HCT116 (cell line): ENCODE data around the gene L1CAM. TPM values are rescaled to one million over a fixed set of nuclear protein-coding genes. Genes with fewer than 3 reads are reported as not detected.

Experiments
- ATAC-seq: fragments of 200-7000 bp; cut with Tn5 transposase; 2 replicates; pipeline ENCODE4 v1.9.1; 2020; ENCODE audit warnings: mild to moderate bottlenecking, moderate library complexity
- BruUV-seq: library from RNA; stranded (reverse); fragments of 400-500 nt; replicated peaks from 2 replicates; lab custom pipeline; 2021; lab: Mats Ljungman, UMichigan
- CTCF ChIA-PET: fragments of 300-600 bp; sonication (Branson Sonifier 250); formaldehyde crosslinking; loops from one replicate; lab custom pipeline; 2021; ENCODE audit warnings: antibody characterized with exemption; lab: Charles Lee
- POLR2A ChIA-PET: fragments of 300-600, 350-600 bp; sonication (Branson Sonifier 250); formaldehyde crosslinking; loops from one replicate; lab custom pipeline; 2021; ENCODE audit warnings: antibody characterized with exemption; lab: Charles Lee
- RAD21 ChIA-PET, 2 experiments: fragments of 300-600 bp; sonication (Branson Sonifier 250); formaldehyde crosslinking; loops; one replicate each; lab custom pipeline; 2023; ENCODE audit warnings: low total read pairs in 2 of 2; ENCODE audit not compliant: uncharacterized antibody in 2 of 2, unreplicated experiment in 2 of 2, low non-redundant PET in 1 of 2; lab: Charles Lee
- DNase-seq: peaks from one replicate; pipeline ENCODE4 v3.0.0-alpha.2; 2010; ENCODE audit warnings: low read depth, low spot score
- H2AFZ ChIP-seq: fragments of 200-600 bp; shearing (Covaris generic), sonication (generic); 2 replicates; pipeline ENCODE4 v1.6.1; 2017; ENCODE audit warnings: low read depth, mixed run types, mixed read lengths, antibody characterized with exemption, low read length; ENCODE audit not compliant: poor library complexity, severe bottlenecking
- H3K27ac ChIP-seq: 2 replicates; pipeline ENCODE4 v1.5.1; 2012; ENCODE audit warnings: low read depth, low read length
- H3K27me3 ChIP-seq: fragments of 200-600 bp; sonication (generic); 2 replicates; pipeline ENCODE4 v1.6.1; 2016; ENCODE audit warnings: mixed run types, low read length, mixed read lengths; ENCODE audit not compliant: insufficient read depth
- H3K36me3 ChIP-seq, 2 experiments: fragments of 200-500 bp in 1 of 2; fragments of 200-600 bp in 1 of 2; sonication (Bioruptor generic) in 1 of 2; sonication (generic) in 1 of 2; 2 replicates each; pipeline versions ENCODE4 v1.5.1 to v1.6.1; 2014 to 2016; ENCODE audit warnings: low read length in 2 of 2, inconsistent platforms in 1 of 2, mixed read lengths in 1 of 2, mixed run types in 1 of 2; ENCODE audit not compliant: insufficient read depth in 2 of 2, control insufficient read depth in 1 of 2
- H3K4me1 ChIP-seq, 2 experiments: fragments of 200-600 bp in 1 of 2; sonication (generic) in 1 of 2; 2 replicates each; pipeline versions ENCODE4 v1.5.1 to v1.6.1; 2012 to 2017; ENCODE audit warnings: low read length in 2 of 2, inconsistent platforms in 1 of 2, mild to moderate bottlenecking in 1 of 2, mixed read lengths in 1 of 2, mixed run types in 1 of 2, moderate library complexity in 1 of 2; ENCODE audit not compliant: insufficient read depth in 2 of 2, control insufficient read depth in 1 of 2
- H3K4me2 ChIP-seq: fragments of 200-600 bp; sonication (generic); 2 replicates; pipeline ENCODE4 v1.6.1; 2017; ENCODE audit warnings: mixed run types, low read length, mixed read lengths
- H3K4me3 ChIP-seq, 2 experiments: fragments of 200-600 bp in 1 of 2; sonication (generic) in 1 of 2; replicated peaks in 1 of 2; 2 replicates each; pipeline ENCODE4 v1.5.1; 2011 to 2016; ENCODE audit warnings: low read length in 2 of 2, control low read depth in 1 of 2, low read depth in 1 of 2, mild to moderate bottlenecking in 1 of 2, mixed read lengths in 1 of 2, mixed run types in 1 of 2
- H3K79me2 ChIP-seq: fragments of 200-600 bp; sonication (generic); 2 replicates; pipeline ENCODE4 v1.6.1; 2017; ENCODE audit warnings: mild to moderate bottlenecking, mixed run types, low read length, moderate library complexity, mixed read lengths; ENCODE audit not compliant: insufficient read depth
- H3K9ac ChIP-seq: fragments of 200-600 bp; sonication (generic); 2 replicates; pipeline ENCODE4 v1.6.1; 2016; ENCODE audit warnings: low read length, mixed read lengths
- H3K9me2 ChIP-seq: fragments of 200-600 bp; sonication (generic), shearing (Covaris generic); 2 replicates; pipeline ENCODE4 v1.6.1; 2017; ENCODE audit warnings: mixed run types, mild to moderate bottlenecking, moderate library complexity; ENCODE audit not compliant: insufficient read depth
- H3K9me3 ChIP-seq, 2 experiments: fragments of 200-500 bp in 1 of 2; fragments of 200-600 bp in 1 of 2; sonication (Bioruptor generic) in 1 of 2; sonication (generic) in 1 of 2; 2 replicates each; pipeline ENCODE4 v1.6.1; 2014 to 2017; ENCODE audit warnings: low read length in 2 of 2, mixed read lengths in 2 of 2, inconsistent platforms in 1 of 2, low read depth in 1 of 2, mild to moderate bottlenecking in 1 of 2, mixed run types in 1 of 2, moderate library complexity in 1 of 2; ENCODE audit not compliant: control insufficient read depth in 1 of 2, insufficient read depth in 1 of 2
- H4K20me1 ChIP-seq: fragments of 200-600 bp; sonication (generic), shearing (Covaris generic); 2 replicates; pipeline ENCODE4 v1.6.1; 2017; ENCODE audit warnings: mixed run types, mild to moderate bottlenecking, moderate library complexity; ENCODE audit not compliant: insufficient read depth
- EGR1 ChIP-seq: IDR thresholded peaks from 2 replicates; pipeline ENCODE4 v1.6.1; 2012; ENCODE audit warnings: low read depth
- FOSL1 ChIP-seq: IDR thresholded peaks from 2 replicates; pipeline ENCODE4 v1.6.1; 2012; ENCODE audit warnings: low read depth
- JUND ChIP-seq: IDR thresholded peaks from 2 replicates; pipeline ENCODE4 v1.6.1; 2012
- SRF ChIP-seq: IDR thresholded peaks from 2 replicates; pipeline ENCODE4 v1.6.1; 2012; ENCODE audit warnings: low read depth
- TCF7L2 ChIP-seq: IDR thresholded peaks from 2 replicates; pipeline ENCODE4 v1.7.0; 2011; ENCODE audit warnings: borderline replicate concordance, inconsistent platforms; ENCODE audit not compliant: insufficient read depth, insufficient read length; ENCODE audit errors: extremely low read depth
- intact Hi-C: fragments of 100-400 bp; cut with micrococcal nuclease; formaldehyde crosslinking; loops from 2 replicates; pipeline ENCODE4 v1.10.0; 2022
- total RNA-seq: library from RNA; stranded (reverse); gene quantifications from one replicate; pipeline ENCODE4 v1.2.1, GENCODE V29; 2021; ENCODE audit not compliant: unreplicated experiment
- TF ChIP-seq, protein P1 (sequence below), 3 experiments: fragments of 200-600 bp in 1 of 3; sonication (generic) in 1 of 3; IDR thresholded peaks in 2 of 3; conservative IDR thresholded peaks in 1 of 3; 2 replicates each; pipeline ENCODE4 v1.5.1; 2012 to 2017; ENCODE audit warnings: low read depth in 2 of 3, low read length in 2 of 3, antibody characterized with exemption in 1 of 3, borderline replicate concordance in 1 of 3, control low read depth in 1 of 3, mild to moderate bottlenecking in 1 of 3, mixed read lengths in 1 of 3, mixed run types in 1 of 3, moderate library complexity in 1 of 3; ENCODE audit not compliant: insufficient read depth in 1 of 3
- TF ChIP-seq, protein P2 (sequence below): IDR thresholded peaks from 2 replicates; pipeline ENCODE4 v1.6.1; 2012

Gene L1CAM
- total RNA-seq, 1 experiment from 2014 or later: 14.8 TPM

DNA sequence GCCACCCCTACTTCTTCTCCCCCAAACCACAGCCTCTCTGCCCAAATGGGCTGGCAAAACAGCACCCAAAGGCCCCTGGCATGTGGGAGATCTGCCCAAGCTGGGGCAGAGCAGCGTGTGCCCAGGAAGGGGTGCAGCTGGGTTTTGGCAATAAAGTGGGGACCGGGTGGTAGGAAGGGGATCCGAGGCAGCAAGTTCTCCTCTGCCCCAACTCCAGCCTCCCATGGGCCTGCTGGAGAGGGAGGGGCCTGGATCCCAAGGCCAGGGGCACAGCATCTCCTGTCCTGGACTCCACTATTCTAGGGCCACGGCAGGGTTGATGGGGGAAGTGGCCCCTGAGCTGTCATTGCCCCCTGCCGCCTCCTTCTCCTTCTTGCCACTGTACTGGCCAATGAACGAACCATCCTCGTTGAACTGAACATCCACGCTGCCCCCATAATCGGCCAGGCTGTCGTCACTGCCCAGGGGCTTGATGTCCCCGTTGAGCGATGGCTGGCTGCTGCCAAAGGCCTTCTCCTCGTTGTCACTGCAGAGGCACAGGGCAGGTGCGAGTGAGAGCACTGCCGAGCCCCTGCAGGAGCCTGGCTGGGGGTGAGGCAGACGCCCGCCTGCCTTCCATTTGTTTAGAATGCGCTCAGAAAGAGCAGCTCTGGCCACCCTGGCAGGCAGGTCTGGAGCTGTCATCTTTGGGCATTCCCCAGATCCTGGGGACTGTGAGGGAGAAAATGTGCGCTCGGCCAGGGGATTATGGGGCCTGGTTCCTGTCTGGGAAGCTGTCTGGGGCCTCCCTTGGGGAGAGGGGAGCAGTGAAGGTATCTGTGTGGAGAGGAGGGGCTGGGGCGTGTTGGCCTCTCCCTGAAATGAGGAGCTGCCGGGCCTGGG, 23.4 kb downstream of the L1CAM start:
- Histone ChIP-seq H3K4me3 (no peak overlapping the region), H3K4me1 (no peaks in the 10 kb centered on the region), H3K9ac (no peak overlapping the region), H3K27ac (no peak overlapping the region), H3K9me2 (no peaks in the 10 kb centered on the region), H3K79me2 (no peaks in the 10 kb centered on the region), H4K20me1 (no peaks in the 10 kb centered on the region), H3K36me3 (no peaks in the 10 kb centered on the region), H3K4me2 (no peak overlapping the region), H2AFZ (no peak overlapping the region), H3K9me3 (no peaks in the 10 kb centered on the region), H3K27me3 (0 out of 2 replicates have a peak, but pooled peaks cover 2% of the 10 kb centered on the region)
- DNase-seq: no peak
- ChIA-PET RAD21 (no interaction called here), POLR2A (no interaction called here), CTCF (no interaction called here)
- no TSS peak for BruUV-seq
- ATAC-seq: no peak
- TF ChIP-seq, protein P1, sequence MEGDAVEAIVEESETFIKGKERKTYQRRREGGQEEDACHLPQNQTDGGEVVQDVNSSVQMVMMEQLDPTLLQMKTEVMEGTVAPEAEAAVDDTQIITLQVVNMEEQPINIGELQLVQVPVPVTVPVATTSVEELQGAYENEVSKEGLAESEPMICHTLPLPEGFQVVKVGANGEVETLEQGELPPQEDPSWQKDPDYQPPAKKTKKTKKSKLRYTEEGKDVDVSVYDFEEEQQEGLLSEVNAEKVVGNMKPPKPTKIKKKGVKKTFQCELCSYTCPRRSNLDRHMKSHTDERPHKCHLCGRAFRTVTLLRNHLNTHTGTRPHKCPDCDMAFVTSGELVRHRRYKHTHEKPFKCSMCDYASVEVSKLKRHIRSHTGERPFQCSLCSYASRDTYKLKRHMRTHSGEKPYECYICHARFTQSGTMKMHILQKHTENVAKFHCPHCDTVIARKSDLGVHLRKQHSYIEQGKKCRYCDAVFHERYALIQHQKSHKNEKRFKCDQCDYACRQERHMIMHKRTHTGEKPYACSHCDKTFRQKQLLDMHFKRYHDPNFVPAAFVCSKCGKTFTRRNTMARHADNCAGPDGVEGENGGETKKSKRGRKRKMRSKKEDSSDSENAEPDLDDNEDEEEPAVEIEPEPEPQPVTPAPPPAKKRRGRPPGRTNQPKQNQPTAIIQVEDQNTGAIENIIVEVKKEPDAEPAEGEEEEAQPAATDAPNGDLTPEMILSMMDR (IDR thresholded peaks at IDR 0.05 in 2 of 3, conservative IDR thresholded peaks at IDR 0.05 in 1 of 3; ENCODE audit: borderline replicate concordance in 1 of 3, insufficient read depth in 1 of 3, low read depth in 2 of 3, low read length in 2 of 3): no peak
- TF ChIP-seq EGR1 (no peak), SRF (no peak), JUND (no peak)
- intact Hi-C loops: no loop called here

DNA sequence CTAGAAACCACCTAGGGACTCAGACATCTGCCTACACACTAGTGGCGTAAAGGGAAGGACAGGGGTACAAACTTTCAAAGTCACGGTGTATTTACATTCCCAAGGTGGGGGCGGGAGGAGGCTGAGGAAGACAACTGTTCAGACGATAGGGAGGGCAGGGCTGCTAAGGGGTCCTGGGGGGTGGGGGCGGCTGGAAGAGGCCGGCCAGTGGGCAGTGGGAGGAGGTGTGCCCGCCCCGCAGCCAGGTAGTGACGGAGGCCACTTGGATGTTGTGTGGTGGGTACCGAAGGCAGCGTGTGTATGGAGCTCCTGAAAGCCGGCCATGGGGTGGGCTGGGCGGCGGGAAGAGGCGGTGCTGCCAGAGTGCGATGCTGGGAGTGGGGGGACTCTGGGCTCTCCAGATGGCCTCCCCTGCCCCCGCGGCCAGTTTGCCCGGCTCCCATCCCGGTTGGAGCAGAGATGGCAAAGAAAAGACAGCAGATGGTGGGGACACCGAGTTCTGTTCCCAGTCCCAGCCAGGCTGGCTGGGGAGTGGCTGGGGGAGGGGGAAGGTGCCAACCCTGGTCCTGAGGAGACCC, 24.2 kb downstream of the L1CAM start:
- Histone ChIP-seq H3K27me3 (peaks cover 4% of the 10 kb centered on the region; the same call in 1 of the 2 replicates), H3K27ac (no peak overlapping the region)

More for the DNA sequence above, 24.2 kb downstream of the L1CAM start:
- Histone ChIP-seq H3K36me3 (no peaks in the 10 kb centered on the region), H3K9ac (no peak overlapping the region), H4K20me1 (no peaks in the 10 kb centered on the region), H3K4me3 (no peak overlapping the region), H3K9me3 (no peaks in the 10 kb centered on the region), H3K79me2 (no peaks in the 10 kb centered on the region), H3K4me1 (no peaks in the 10 kb centered on the region), H2AFZ (no peak overlapping the region), H3K4me2 (no peak overlapping the region), H3K9me2 (no peaks in the 10 kb centered on the region)
- ChIA-PET CTCF (no interaction called here), POLR2A (no interaction called here), RAD21 (no interaction called here)
- DNase-seq (no peak), ATAC-seq (no peak)
- intact Hi-C loops: no loop called here
- no TSS peak for BruUV-seq
- no peak for TF ChIP-seq TCF7L2
- TF ChIP-seq FOSL1: no peak
- TF ChIP-seq, protein P2, sequence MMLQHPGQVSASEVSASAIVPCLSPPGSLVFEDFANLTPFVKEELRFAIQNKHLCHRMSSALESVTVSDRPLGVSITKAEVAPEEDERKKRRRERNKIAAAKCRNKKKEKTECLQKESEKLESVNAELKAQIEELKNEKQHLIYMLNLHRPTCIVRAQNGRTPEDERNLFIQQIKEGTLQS: no peak
